NCI-H1436 treated with DMSO at 0.1 percent for 48 hours (cell line): Measurements from ENCODE around the gene CLSTN1.

Source experiments
- DNase-seq: peaks from one replicate; lab custom pipeline; 2025; lab: John Stamatoyannopoulos, UW

Gene CLSTN1

DNA sequence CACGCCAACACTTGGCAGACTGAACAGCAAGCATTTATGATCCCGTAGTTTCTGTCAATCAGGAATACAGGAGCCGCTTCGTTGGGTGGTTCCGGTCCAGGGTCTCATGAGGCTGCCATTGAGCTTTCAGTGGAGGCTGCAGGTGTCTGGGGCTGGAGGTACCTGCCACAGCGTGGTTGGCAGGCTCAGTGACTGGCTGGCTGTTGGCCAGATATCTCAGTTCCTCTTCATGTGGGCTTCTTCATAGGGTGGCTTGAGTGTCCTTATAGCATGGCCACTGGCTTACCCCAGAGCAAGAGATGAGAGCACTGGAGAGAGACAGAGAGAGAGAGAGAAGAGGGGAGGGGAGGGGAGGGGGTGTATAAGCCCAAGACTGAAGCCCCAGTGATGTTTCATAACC, 142.9 kb downstream of the CLSTN1 start:
- no peak for DNase-seq

DNA sequence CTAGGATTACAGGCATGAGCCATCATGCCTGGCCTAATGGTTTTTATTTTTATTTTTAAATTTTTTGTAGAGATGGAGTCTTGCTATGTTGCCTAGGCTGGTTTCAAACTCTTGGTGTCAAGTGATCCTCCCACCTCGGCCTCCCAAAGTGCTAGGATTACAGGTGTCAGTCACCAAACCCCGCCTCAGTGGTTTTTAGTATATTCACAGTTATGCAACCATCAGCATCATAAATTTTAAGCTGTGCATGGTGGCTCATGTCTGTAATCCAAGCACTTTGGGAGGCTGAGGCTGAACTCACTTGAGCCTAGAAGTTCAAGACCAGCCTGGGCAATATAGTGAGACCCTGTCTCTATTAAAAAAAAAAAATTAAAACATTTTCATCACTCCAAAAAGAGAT, 143.7 kb downstream of the CLSTN1 start:
- DNase-seq: no peak
